ENCODE data around the gene SSU72.

GRCh38 chr1:1599030-1599934 lies 24.6 kb upstream of the SSU72 start:
- TF ChIP-seq EZH2 (IDR thresholded peaks at IDR 0.05; ENCODE audit: low read length, missing control alignments) (no peak), CTCF (conservative IDR thresholded peaks at IDR 0.05 in 1 of 2, IDR thresholded peaks at IDR 0.05 in 1 of 2; ENCODE audit: low read depth in 1 of 2, low read length in 2 of 2) (no peak)

Data from fibroblast of lung (primary cell).